Endothelial cell of umbilical vein (primary cell): ENCODE data around the gene SOX15.
A peak's percentile ranks its signal among the peaks of the same experiment; 100 is the strongest.

Experiments
- CTCF ChIP-seq, 2 donors: IDR thresholded peaks; 1 replicate in 1 of 2; 2 replicates in 1 of 2; pipeline ENCODE4 v1.5.1; 2011; ENCODE audit warnings: low read length in 2 of 2, mild to moderate bottlenecking in 2 of 2, moderate library complexity in 2 of 2, control low read depth in 1 of 2, inconsistent platforms in 1 of 2, low read depth in 1 of 2; ENCODE audit not compliant: insufficient read depth in 1 of 2; ENCODE audit errors: extremely low read depth in 1 of 2
- EZH2 ChIP-seq: IDR thresholded peaks from 2 replicates; pipeline ENCODE4 v1.6.1; 2012; ENCODE audit warnings: borderline replicate concordance, low read depth, mild to moderate bottlenecking, moderate library complexity, low read length, inconsistent platforms; ENCODE audit not compliant: severe bottlenecking
- MAX ChIP-seq: IDR thresholded peaks from 2 replicates; pipeline ENCODE4 v1.6.1; 2011; ENCODE audit not compliant: insufficient read depth, insufficient read length
- MYC ChIP-seq: IDR thresholded peaks from one replicate; pipeline ENCODE4 v1.6.1; 2011; ENCODE audit warnings: mild to moderate bottlenecking, low read depth, low read length
- POLR2A ChIP-seq: IDR thresholded peaks from 2 replicates; pipeline ENCODE4 v1.6.1; 2012; ENCODE audit warnings: low read depth, mild to moderate bottlenecking, control low read depth, low read length

- TF ChIP-seq CTCF (IDR thresholded peaks at IDR 0.05; ENCODE audit: extremely low read depth in 1 of 2, insufficient read depth in 1 of 2, low read depth in 1 of 2, low read length in 2 of 2) (no peak), MAX (no peak), EZH2 (no peak), POLR2A (peak; percentile 84), MYC (no peak)
These were observed 31.9 kb downstream of the SOX15 start for GRCh38 chr17:7557775-7558543.
